Activated CD4-positive, alpha-beta T cell treated with anti-CD3 and anti-CD28 coated beads for 4 hours (primary cell): ENCODE results near the gene DYNLT5.
"Not testable (repeated sequence)": the region's sequence is repeated elsewhere in the genome, so short reads cannot be mapped to it uniquely, and the experiment has no call there.

Source experiments
- DNase-seq, 2 donors: peaks; one replicate each; pipeline ENCODE4 v3.0.0-alpha.2; 2020

DYNLT5 gene

GRCh38 chr1:66791621-66792610 is 39.7 kb downstream of the DYNLT5 start:
- DNase-seq = no peak

GRCh38 chr1:66795839-66796238 is 43.6 kb downstream of the DYNLT5 start:
- not testable (repeated sequence) for DNase-seq

- no peak for DNase-seq
These were observed 57.0 kb downstream of the DYNLT5 start for GRCh38 chr1:66809245-66809644.

- DNase-seq = no peak
These were observed 57.6 kb downstream of the DYNLT5 start for GRCh38 chr1:66809736-66810326.

GRCh38 chr1:66824771-66825170 is 72.5 kb downstream of the DYNLT5 start:
- DNase-seq = no peak
